ENCODE data around the gene PYHIN1. TPM values are rescaled to one million over a fixed set of nuclear protein-coding genes. Genes with fewer than 3 reads are reported as not detected.

Gene PYHIN1
- total and polyA plus RNA-seq, 2 experiments from 2014 or later = not detected

- Histone ChIP-seq H3F3A (replicated peaks; ENCODE audit: low read depth) (0 out of 2 replicates have a peak, but pooled peaks cover 3% of the 10 kb centered on the region), H3K4me3 (no peak within 1 kb of the TSS), H4K20me1 (replicated peaks; ENCODE audit: insufficient read depth) (no peaks in the 10 kb centered on the region; the same call in 1 of the 2 replicates), H3K27ac (ENCODE audit: low read depth) (no peak within 1 kb of the TSS), H2AFZ (no peak within 1 kb of the TSS), H3K9me2 (ENCODE audit: insufficient read depth) (no peaks in the 10 kb centered on the region), H3K4me1 (ENCODE audit: insufficient read depth) (peaks cover 19% of the 10 kb centered on the region), H3K27me3 (ENCODE audit: insufficient read depth) (peaks cover 39% of the 10 kb centered on the region), H3K4me2 (no peak within 1 kb of the TSS), H3K36me3 (ENCODE audit: insufficient read depth) (no peaks in the 10 kb centered on the region), H3K79me2 (replicated peaks; ENCODE audit: insufficient read depth) (no peaks in the 10 kb centered on the region)
- H3K9me3 Mint-ChIP-seq = no peaks in the 10 kb centered on the region
- TF ChIP-seq ZNF114 (CRISPR knock-in tag; IDR thresholded peaks at IDR 0.05) = no peak
- no peak for TF ChIP-seq NANOG (IDR thresholded peaks at IDR 0.05; ENCODE audit: borderline replicate concordance)
- no peak for TF ChIP-seq REST (IDR thresholded peaks at IDR 0.05; ENCODE audit: unreplicated experiment)
- TF ChIP-seq JUNB (IDR thresholded peaks at IDR 0.05; ENCODE audit: unreplicated experiment) = no peak
- no peak for TF ChIP-seq CREB1 (CRISPR knock-in tag; IDR thresholded peaks at IDR 0.05; ENCODE audit: low read depth)
- no peak for TF ChIP-seq STAT1 (IDR thresholded peaks at IDR 0.05; ENCODE audit: unreplicated experiment)
- H3K36me3 Mint-ChIP-seq (ENCODE audit: low read depth) = no peaks in the 10 kb centered on the region; the same call in 2 of the 3 replicates
- no peak within 1 kb of the TSS for H3K27ac Mint-ChIP-seq
- no peak for ATAC-seq
- H3K4me1 Mint-ChIP-seq = peaks cover 32% of the 10 kb centered on the region
- DNase-seq (ENCODE audit: low spot score) = no peak
- peaks cover 15% of the 10 kb centered on the region for H3K27me3 Mint-ChIP-seq (ENCODE audit: insufficient read depth, low read depth, poor library complexity)
- H3K4me3 Mint-ChIP-seq = no peak within 1 kb of the TSS
Measured at GRCh38 chr1:159009704-159010361, 78.5 kb downstream of the PYHIN1 start, which contains the start of gene IFI16. Gene IFI16, plus strand, starts transcription at chr1:159009907. Its CDS starts 4,774 bp downstream, at chr1:159014681.

- Mint-ChIP-seq H3K9me3 (no peaks in the 10 kb centered on the region), H3K27ac (no peak overlapping the region), H3K4me3 (no peak overlapping the region), H3K27me3 (ENCODE audit: insufficient read depth, low read depth, poor library complexity) (peaks cover 9% of the 10 kb centered on the region), H3K36me3 (ENCODE audit: low read depth) (no peaks in the 10 kb centered on the region; the same call in 2 of the 3 replicates), H3K4me1 (peaks cover 27% of the 10 kb centered on the region)
- no peak for ATAC-seq
- Histone ChIP-seq H3K36me3 (ENCODE audit: insufficient read depth) (no peaks in the 10 kb centered on the region), H3K4me2 (no peak overlapping the region), H3F3A (replicated peaks; ENCODE audit: low read depth) (0 out of 2 replicates have a peak, but pooled peaks cover under 1% of the 10 kb centered on the region), H4K20me1 (replicated peaks; ENCODE audit: insufficient read depth) (no peaks in the 10 kb centered on the region; the same call in 1 of the 2 replicates), H3K79me2 (replicated peaks; ENCODE audit: insufficient read depth) (no peaks in the 10 kb centered on the region), H2AFZ (no peak overlapping the region), H3K4me1 (ENCODE audit: insufficient read depth) (peaks cover 14% of the 10 kb centered on the region), H3K27ac (ENCODE audit: low read depth) (no peak overlapping the region), H3K9me2 (ENCODE audit: insufficient read depth) (no peaks in the 10 kb centered on the region), H3K27me3 (ENCODE audit: insufficient read depth) (peaks cover 33% of the 10 kb centered on the region), H3K4me3 (no peak overlapping the region)
- no peak for DNase-seq (ENCODE audit: low spot score)
- TF ChIP-seq ETS1 (IDR thresholded peaks at IDR 0.05) = no peak
- no peak for TF ChIP-seq REST (IDR thresholded peaks at IDR 0.05; ENCODE audit: unreplicated experiment)
- TF ChIP-seq CREB1 (CRISPR knock-in tag; IDR thresholded peaks at IDR 0.05; ENCODE audit: low read depth) = no peak
- no peak for TF ChIP-seq EZH2 (IDR thresholded peaks at IDR 0.05; ENCODE audit: low read depth, unreplicated experiment)
- TF ChIP-seq ZNF114 (CRISPR knock-in tag; IDR thresholded peaks at IDR 0.05) = no peak
- TF ChIP-seq NANOG (IDR thresholded peaks at IDR 0.05; ENCODE audit: borderline replicate concordance) = no peak
- no peak for TF ChIP-seq JUNB (IDR thresholded peaks at IDR 0.05; ENCODE audit: unreplicated experiment)
- no peak for TF ChIP-seq EZH2phosphoT487 (IDR thresholded peaks at IDR 0.05; ENCODE audit: unreplicated experiment)
Measured at GRCh38 chr1:159010391-159010790, 79.0 kb downstream of the PYHIN1 start.
